Activated CD8-positive, alpha-beta T cell treated with anti-CD3 and anti-CD28 coated beads for 36 hours (primary cell): ENCODE measurements around the gene KCNA2. TPM values are rescaled to one million over a fixed set of nuclear protein-coding genes. Genes with fewer than 3 reads are reported as not detected.
A peak's percentile ranks its signal among the peaks of the same experiment; 100 is the strongest.

ENCODE experiments used
- ATAC-seq: fragments of 200-7000 bp; cut with Tn5 transposase; one replicate; pipeline ENCODE4 v1.10.0; 2021; ENCODE audit warnings: mild to moderate bottlenecking, moderate library complexity
- CTCF ChIA-PET: fragments of 350-600 bp; sonication (Branson Sonifier 250); formaldehyde crosslinking; loops from one replicate; lab custom pipeline; 2021; ENCODE audit warnings: antibody characterized with exemption; lab: Charles Lee
- POLR2A ChIA-PET: fragments of 350-600 bp; sonication (Branson Sonifier 250); formaldehyde crosslinking; loops from one replicate; lab custom pipeline; 2021; ENCODE audit warnings: antibody characterized with exemption; lab: Charles Lee
- DNase-seq: peaks from one replicate; pipeline ENCODE4 v3.0.0-alpha.2; 2020
- H3K27ac Mint-ChIP-seq: one replicate; pipeline ENCODE4 v1.8.0; 2021; ENCODE audit warnings: mild to moderate bottlenecking, mixed read lengths
- H3K27me3 Mint-ChIP-seq: one replicate; pipeline ENCODE4 v1.8.0; 2021; ENCODE audit warnings: mixed read lengths
- H3K36me3 Mint-ChIP-seq: one replicate; pipeline ENCODE4 v1.8.0; 2021; ENCODE audit warnings: low read depth, mixed read lengths
- H3K4me1 Mint-ChIP-seq: one replicate; pipeline ENCODE4 v1.8.0; 2021; ENCODE audit warnings: low read depth, mixed read lengths
- H3K4me3 Mint-ChIP-seq: one replicate; pipeline ENCODE4 v1.8.0; 2021; ENCODE audit warnings: mild to moderate bottlenecking, moderate library complexity, mixed read lengths
- H3K9me3 Mint-ChIP-seq: one replicate; pipeline ENCODE4 v1.8.0; 2021; ENCODE audit warnings: mixed read lengths
- CTCF ChIP-seq: fragments of 200-600 bp; IDR thresholded peaks from one replicate; pipeline ENCODE4 v1.8.0; 2022; ENCODE audit warnings: antibody characterized with exemption, mild to moderate bottlenecking
- intact Hi-C: fragments of 100-400 bp; cut with micrococcal nuclease; formaldehyde crosslinking; loops from one replicate; pipeline ENCODE4 v1.10.0; 2022
- total RNA-seq, 2 experiments: library from RNA; stranded (reverse); gene quantifications; one replicate each; pipeline ENCODE4 v1.2.3, GENCODE V29; 2021

Gene KCNA2
- total RNA-seq, 2 experiments from 2014 or later: 0.02 to 0.14 TPM

- Mint-ChIP-seq H3K9me3 (peaks cover 7% of the 10 kb centered on the region), H3K27ac (peak overlapping the region; percentile 28), H3K36me3 (peaks cover 1% of the 10 kb centered on the region), H3K4me3 (no peak overlapping the region), H3K4me1 (peaks cover 89% of the 10 kb centered on the region), H3K27me3 (no peaks in the 10 kb centered on the region)
- no peak for TF ChIP-seq CTCF
- POLR2A ChIA-PET: interaction anchor here (1.6 to 9.8 kb wide), 2 partner anchors 9 to 35 kb away, joined by 8 to 131 read pairs; no protein-coding TSS in a partner anchor
- no peak for ATAC-seq
- CTCF ChIA-PET: interaction anchor here (1.1 to 6.4 kb wide), 7 partner anchors 9 to 142 kb away, joined by 3 to 66 read pairs (median 5); partner anchors contain the start of gene KCNA3
- intact Hi-C loops: loop anchor here (10.0 kb wide), 1 partner anchor 236 kb away; the partner anchor contains the start of gene CD53
- no peak for DNase-seq
These were observed 32.4 kb upstream of the KCNA2 start for GRCh38 chr1:110638556-110638955.

GRCh38 chr1:110638058-110638457, 31.9 kb upstream of the KCNA2 start:
- Mint-ChIP-seq H3K27me3 (no peaks in the 10 kb centered on the region), H3K27ac (no peak overlapping the region), H3K36me3 (peaks cover 1% of the 10 kb centered on the region), H3K9me3 (peaks cover 7% of the 10 kb centered on the region), H3K4me1 (peaks cover 90% of the 10 kb centered on the region), H3K4me3 (no peak overlapping the region)
- DNase-seq: no peak
- ATAC-seq: no peak
- intact Hi-C loops: loop anchor here (10.0 kb wide), 1 partner anchor 237 kb away; the partner anchor contains the start of gene CD53
- CTCF ChIA-PET: interaction anchor here (1.4 to 6.4 kb wide), 7 partner anchors 9 to 143 kb away, joined by 3 to 66 read pairs (median 8); no protein-coding TSS in a partner anchor
- no peak for TF ChIP-seq CTCF
- POLR2A ChIA-PET: interaction anchor here (1.6 to 9.8 kb wide), 2 partner anchors 10 to 35 kb away, joined by 8 to 131 read pairs; no protein-coding TSS in a partner anchor

- Mint-ChIP-seq H3K4me1 (peaks cover 86% of the 10 kb centered on the region), H3K4me3 (no peak overlapping the region), H3K9me3 (peaks cover 7% of the 10 kb centered on the region), H3K27me3 (no peaks in the 10 kb centered on the region), H3K36me3 (peaks cover 1% of the 10 kb centered on the region), H3K27ac (peak overlapping the region; percentile 23)
- intact Hi-C loops: loop anchor here (10.0 kb wide), 1 partner anchor 237 kb away; the partner anchor contains the start of gene CD53
- DNase-seq (peak; percentile 40), ATAC-seq (peak; percentile 5)
- no peak for TF ChIP-seq CTCF
- POLR2A ChIA-PET: interaction anchor here (1.6 to 9.8 kb wide), 2 partner anchors 11 to 36 kb away, joined by 8 to 131 read pairs; no protein-coding TSS in a partner anchor
- CTCF ChIA-PET: interaction anchor here (0.8 to 6.4 kb wide), 7 partner anchors 8 to 143 kb away, joined by 3 to 66 read pairs (median 8); no protein-coding TSS in a partner anchor
These were observed 31.3 kb upstream of the KCNA2 start for GRCh38 chr1:110637475-110637874.

GRCh38 chr1:110636149-110636935, 30.2 kb upstream of the KCNA2 start:
- Mint-ChIP-seq H3K4me1 (peaks cover 77% of the 10 kb centered on the region), H3K9me3 (peaks cover 5% of the 10 kb centered on the region), H3K27me3 (no peaks in the 10 kb centered on the region), H3K36me3 (no peaks in the 10 kb centered on the region), H3K4me3 (peak overlapping the region; percentile 34), H3K27ac (peak overlapping the region; percentile 94)
- intact Hi-C loops: loop anchor here (10.0 kb wide), 1 partner anchor 238 kb away; the partner anchor contains the start of gene CD53
- ChIA-PET POLR2A (interaction anchor here (0.7 to 9.8 kb wide), 5 partner anchors 12 to 244 kb away, joined by 3 to 131 read pairs (median 4); partner anchors contain the start of gene KCNA3), CTCF (interaction anchor here (0.8 to 6.4 kb wide), 10 partner anchors 11 to 147 kb away, joined by 3 to 66 read pairs (median 10); no protein-coding TSS in a partner anchor)
- ATAC-seq: peak; percentile 17
- peak; percentile 57 for DNase-seq
- no peak for TF ChIP-seq CTCF
